ENCODE measurements around the gene AURKAIP1.

DNA sequence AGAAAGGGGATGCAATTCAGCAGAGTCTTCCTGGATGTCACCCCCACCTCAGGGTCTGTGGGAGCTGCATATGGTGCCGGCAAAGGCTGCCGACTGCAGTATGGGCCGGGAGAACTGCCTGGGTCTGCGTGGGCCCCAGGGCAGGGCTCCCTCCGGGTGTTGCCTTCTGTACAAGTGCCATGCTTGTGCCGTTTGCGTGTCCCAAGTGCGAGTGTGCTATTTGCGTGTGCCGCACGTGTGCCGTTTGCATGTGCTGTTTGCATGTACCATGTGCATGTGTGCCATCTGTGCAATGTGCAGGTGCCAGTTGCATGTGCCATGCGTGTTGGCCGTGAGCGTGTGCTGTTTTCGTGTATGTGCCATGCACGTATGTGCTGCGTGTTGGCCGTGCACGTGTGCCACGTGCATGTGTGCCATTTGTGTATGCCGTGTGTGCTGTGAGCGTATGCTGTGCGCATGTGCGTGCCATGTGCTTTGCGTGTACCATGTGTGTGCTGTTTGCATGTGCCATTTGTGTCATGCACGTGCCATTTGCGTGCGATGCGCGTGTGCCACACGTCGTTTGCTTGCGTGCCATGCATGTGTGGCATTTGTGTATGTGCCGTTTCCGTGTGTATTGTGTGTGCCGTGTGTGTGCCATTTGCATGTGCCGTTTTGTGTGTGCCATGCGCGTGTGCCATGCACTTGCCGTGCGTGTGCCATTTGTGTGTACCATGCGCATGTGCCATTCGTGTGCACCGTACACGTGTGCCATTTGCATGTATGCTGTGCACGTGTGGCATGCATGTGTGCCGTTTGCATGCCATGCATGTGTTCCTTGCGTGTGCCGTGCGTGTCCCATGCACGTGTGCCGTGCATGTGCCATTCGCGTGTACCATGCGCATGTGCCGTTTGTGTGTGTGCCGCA lies 45.5 kb downstream of the AURKAIP1 start:
- TF ChIP-seq CTCF (conservative IDR thresholded peaks at IDR 0.05) (no peak), EZH2 (IDR thresholded peaks at IDR 0.05; ENCODE audit: low read depth) (no peak)

All from PC-9 (cell line).